HepG2 (cell line): ENCODE data around the gene DAZL. TPM values are rescaled to one million over a fixed set of nuclear protein-coding genes. Genes with fewer than 3 reads are reported as not detected.

Experiments
- ATAC-seq: fragments of 200-7000 bp; cut with Tn5 transposase; 3 replicates; pipeline ENCODE4 v1.9.1; 2020; ENCODE audit warnings: mild to moderate bottlenecking, moderate library complexity
- BruUV-seq: library from RNA; stranded (reverse); fragments of 400-500 nt; replicated peaks from 2 replicates; lab custom pipeline; 2021; lab: Mats Ljungman, UMichigan
- CTCF ChIA-PET: fragments of 300-600 bp; formaldehyde crosslinking; extraction: SDS; loops from one replicate; lab custom pipeline; 2021; ENCODE audit warnings: low total read pairs, inconsistent platforms, low intra/inter-chr PET ratio; lab: Yijun Ruan, JAX
- POLR2A ChIA-PET: fragments of 350-600 bp; sonication (Branson Sonifier 250); formaldehyde crosslinking; loops from one replicate; lab custom pipeline; 2020; ENCODE audit warnings: antibody characterized with exemption, inconsistent platforms; lab: Yijun Ruan, JAX
- DNase-seq: peaks from one replicate; pipeline ENCODE4 v3.0.0-alpha.2; 2015; ENCODE audit warnings: low spot score
- FAIRE-seq: peaks from 3 replicates; lab custom pipeline; 2011; peaks lifted over from hg19 to GRCh38; lab: Jason Lieb, UNC
- H2AFZ ChIP-seq: one replicate; pipeline ENCODE4 v1.6.1; 2011; ENCODE audit warnings: low read length, inconsistent platforms
- H3K27ac ChIP-seq: fragments of 300-600 bp; 3 replicates; pipeline ENCODE4 v1.8.0; 2011; ENCODE audit warnings: mixed run types, mild to moderate bottlenecking, mixed read lengths, low read length, inconsistent platforms; ENCODE audit not compliant: insufficient read depth; ENCODE audit errors: extremely low read length
- H3K27me3 ChIP-seq, 2 experiments: fragments of 200-600 bp in 1 of 2; 2 replicates in 1 of 2; 3 replicates in 1 of 2; pipeline versions ENCODE4 v1.6.0 to v1.8.0; 2011; ENCODE audit warnings: low read length in 2 of 2, mild to moderate bottlenecking in 2 of 2, moderate library complexity in 2 of 2, inconsistent platforms in 1 of 2; ENCODE audit not compliant: insufficient read depth in 2 of 2, control insufficient read depth in 1 of 2
- H3K36me3 ChIP-seq, 2 experiments: fragments of 200-600 bp in 1 of 2; replicated peaks in 1 of 2; 2 replicates in 1 of 2; 3 replicates in 1 of 2; pipeline versions ENCODE4 v1.5.1 to v1.8.0; 2011; ENCODE audit warnings: low read length in 2 of 2, inconsistent platforms in 1 of 2; ENCODE audit not compliant: insufficient read depth in 2 of 2, control insufficient read depth in 1 of 2
- H3K4me1 ChIP-seq: 2 replicates; pipeline ENCODE4 v1.5.1; 2012; ENCODE audit warnings: low read length, inconsistent platforms; ENCODE audit not compliant: insufficient read depth
- H3K4me2 ChIP-seq: 2 replicates; pipeline ENCODE4 v1.6.0; 2011; ENCODE audit warnings: low read depth, low read length, inconsistent platforms
- H3K4me3 ChIP-seq, 3 experiments: fragments of 200-600 bp in 1 of 3; sonication (generic), shearing (Covaris generic) in 1 of 3; replicated peaks in 1 of 3; 2 replicates each; pipeline ENCODE4 v1.5.1; 2011 to 2016; ENCODE audit warnings: low read length in 3 of 3, inconsistent platforms in 2 of 3, low read depth in 2 of 3, mild to moderate bottlenecking in 2 of 3, control low read depth in 1 of 3, mixed read lengths in 1 of 3; ENCODE audit not compliant: insufficient read depth in 1 of 3
- H3K79me2 ChIP-seq: one replicate; pipeline ENCODE4 v1.6.1; 2011; ENCODE audit warnings: low read length, inconsistent platforms; ENCODE audit not compliant: insufficient read depth
- H3K9ac ChIP-seq: 2 replicates; pipeline ENCODE4 v1.6.0; 2011; ENCODE audit warnings: mild to moderate bottlenecking, low read depth, low read length, inconsistent platforms; ENCODE audit not compliant: insufficient read depth
- H3K9me3 ChIP-seq: 2 replicates; pipeline ENCODE4 v1.5.1; 2012; ENCODE audit warnings: mild to moderate bottlenecking, low read length
- H4K20me1 ChIP-seq: 2 replicates; pipeline ENCODE4 v1.6.0; 2011; ENCODE audit warnings: inconsistent platforms, mild to moderate bottlenecking, low read length, moderate library complexity; ENCODE audit not compliant: insufficient read depth
- AHR ChIP-seq: IDR thresholded peaks from 2 replicates; pipeline ENCODE4 v1.6.1; 2018; ENCODE audit warnings: missing genetic modification reagents, missing compliant biosample characterization
- ARID2 ChIP-seq: sonication (generic); formaldehyde crosslinking; IDR thresholded peaks from 2 replicates; pipeline ENCODE4 v1.8.1; 2022; ENCODE audit warnings: mild to moderate bottlenecking, missing genetic modification reagents, borderline replicate concordance
- CCAR2 ChIP-seq: fragments of 200-400 bp; formaldehyde crosslinking; optimal IDR thresholded peaks from 2 replicates; pipeline ENCODE3; 2018; ENCODE audit warnings: low read depth, mild to moderate bottlenecking, low read length, moderate library complexity
- CENPBD1 ChIP-seq: sonication (generic); formaldehyde crosslinking; IDR thresholded peaks from 2 replicates; pipeline ENCODE4 v1.8.0; 2022; ENCODE audit warnings: missing genetic modification reagents, low read depth, mild to moderate bottlenecking, borderline replicate concordance
- DBP ChIP-seq: sonication (generic); formaldehyde crosslinking; IDR thresholded peaks from 2 replicates; pipeline ENCODE4 v1.4.0; 2020; ENCODE audit warnings: missing genetic modification reagents; ENCODE audit errors: not compliant biosample characterization
- ISX ChIP-seq: sonication (generic); formaldehyde crosslinking; conservative IDR thresholded peaks from 2 replicates; pipeline ENCODE4 v1.5.0; 2020; ENCODE audit warnings: missing genetic modification reagents
- KDM1A ChIP-seq: IDR thresholded peaks from 2 replicates; pipeline ENCODE4 v1.6.1; 2016; ENCODE audit warnings: missing compliant biosample characterization
- MLX ChIP-seq: IDR thresholded peaks from 2 replicates; pipeline ENCODE4 v1.6.1; 2016
- MXD3 ChIP-seq: IDR thresholded peaks from 2 replicates; pipeline ENCODE4 v1.6.1; 2016; ENCODE audit warnings: mild to moderate bottlenecking, missing biosample characterization, missing genetic modification reagents
- SKI ChIP-seq: fragments of 450-650 bp; IDR thresholded peaks from one replicate; pipeline ENCODE4 v1.6.1; 2018; ENCODE audit warnings: mild to moderate bottlenecking; ENCODE audit not compliant: partially characterized antibody
- SMYD3 ChIP-seq: sonication (generic); formaldehyde crosslinking; IDR thresholded peaks from 2 replicates; pipeline ENCODE4 v1.8.1; 2023; ENCODE audit warnings: mild to moderate bottlenecking, missing genetic modification reagents
- SP140L ChIP-seq: sonication (generic); formaldehyde crosslinking; IDR thresholded peaks from 2 replicates; pipeline ENCODE4 v1.4.0; 2020; ENCODE audit warnings: missing genetic modification reagents, borderline replicate concordance
- TERF1 ChIP-seq: sonication (generic); formaldehyde crosslinking; IDR thresholded peaks from 2 replicates; pipeline ENCODE4 v1.8.0; 2022; ENCODE audit warnings: mild to moderate bottlenecking, missing genetic modification reagents, moderate library complexity
- ZBTB7B ChIP-seq: sonication (generic); formaldehyde crosslinking; IDR thresholded peaks from 2 replicates; pipeline ENCODE4 v1.4.0; 2020; ENCODE audit warnings: missing genetic modification reagents
- ZNF747 ChIP-seq: sonication (generic); formaldehyde crosslinking; IDR thresholded peaks from 2 replicates; pipeline ENCODE4 v1.8.1; 2023; ENCODE audit warnings: missing genetic modification reagents, mild to moderate bottlenecking, borderline replicate concordance
- WGBS: methylation state at CpG from one replicate; pipeline ENCODE4 v1.1.6; 2017; ENCODE audit warnings: low lambda C conversion rate; 5-methylcytosine and 5-hydroxymethylcytosine counted together
- in situ Hi-C: cut with HindIII; loops from 2 replicates; pipeline ENCODE4 v1.10.0; 2017; ENCODE audit warnings: low pct_unique_long_range_greater_than_20kb; ENCODE audit not compliant: extremely low pct_ligation_motif_present
- intact Hi-C: fragments of 100-400 bp; cut with micrococcal nuclease; formaldehyde crosslinking; loops from one replicate; pipeline ENCODE4 v1.10.0; 2022; ENCODE audit not compliant: unreplicated experiment
- polyA plus RNA-seq, 8 experiments: library from polyadenylated mRNA; depleted of rRNA in 3 of 8; stranded (reverse) in 7 of 8; unstranded in 1 of 8; fragments of >200 nt; fragmentation: Illumina TruSeq in 4 of 8; extraction: Trizol in 4 of 8; gene quantifications; 2 replicates each; pipeline versions ENCODE4 v1.2.1 to v1.2.3, GENCODE V29; 2011 to 2016; ENCODE audit warnings: low read depth in 4 of 8, missing spikeins in 1 of 8, mixed read lengths in 1 of 8; ENCODE audit not compliant: insufficient read depth in 1 of 8
- total RNA-seq, 5 experiments: library from RNA; depleted of rRNA; stranded (reverse); fragments of >200 nt; fragmentation: Illumina TruSeq; extraction: Trizol; gene quantifications; 2 replicates each; pipeline ENCODE4 v1.2.3, GENCODE V29; 2016; ENCODE audit warnings: low read depth in 1 of 5

DAZL gene
- total and polyA plus RNA-seq, 2 of the 13 experiments (the other 11 are each of a cell fraction or from before 2014, with no cell fraction given): not detected

- intact Hi-C loops (no loop called here), in situ Hi-C loops (loop anchor here (25.0 kb wide), 1 partner anchor 511 kb away; no protein-coding TSS in a partner anchor)
- no peak overlapping the region for H3K4me2 ChIP-seq
- H2AFZ ChIP-seq: no peak overlapping the region
- peaks cover 0 to 33% of the 10 kb centered on the region in 2 experiments; a peak in 3 of 5 replicates for H3K27me3 ChIP-seq
- no peaks in the 10 kb centered on the region for H3K36me3 ChIP-seq
- no peaks in the 10 kb centered on the region for H3K79me2 ChIP-seq
- no peak for DNase-seq
- ChIA-PET CTCF (no interaction called here), POLR2A (no interaction called here)
- no peak for ATAC-seq
- FAIRE-seq: no peak
- no TSS peak for BruUV-seq
- H4K20me1 ChIP-seq: no peaks in the 10 kb centered on the region
- H3K9me3 ChIP-seq: no peaks in the 10 kb centered on the region
- WGBS: 27% methylated on average over 4 of the region's 4 CpGs
- no peak overlapping the region for H3K27ac ChIP-seq
- H3K4me1 ChIP-seq: no peaks in the 10 kb centered on the region
- H3K4me3 ChIP-seq: no peak overlapping the region
- TF ChIP-seq SMYD3 (CRISPR knock-in tag) (no peak), ZNF747 (no peak), ARID2 (no peak), CCAR2 (no peak), SKI (no peak), MLX (no peak)
- no peak overlapping the region for H3K9ac ChIP-seq
These were observed 56.5 kb downstream of the DAZL start for GRCh38 chr3:16548721-16549120.

- Histone ChIP-seq H3K4me3 (no peak overlapping the region), H2AFZ (no peak overlapping the region), H3K9ac (no peak overlapping the region), H3K27ac (no peak overlapping the region), H3K9me3 (no peaks in the 10 kb centered on the region), H3K79me2 (no peaks in the 10 kb centered on the region), H4K20me1 (no peaks in the 10 kb centered on the region), H3K4me2 (no peak overlapping the region), H3K4me1 (no peaks in the 10 kb centered on the region), H3K27me3 (peaks cover 0 to 40% of the 10 kb centered on the region in 2 experiments; a peak in 3 of 5 replicates), H3K36me3 (no peaks in the 10 kb centered on the region)
- BruUV-seq: no TSS peak
- ATAC-seq (no peak), DNase-seq (no peak), FAIRE-seq (no peak)
- WGBS: 21% methylated on average over 4 of the region's 4 CpGs
- in situ Hi-C loops: loop anchor here (25.0 kb wide), 1 partner anchor 510 kb away; no protein-coding TSS in a partner anchor
- intact Hi-C loops: no loop called here
- ChIA-PET POLR2A (no interaction called here), CTCF (interaction anchor here (1.8 kb wide), 1 partner anchor 257 kb away, joined by 4 read pairs; no protein-coding TSS in a partner anchor)
- TF ChIP-seq KDM1A (CRISPR knock-in tag) (no peak), DBP (CRISPR knock-in tag) (no peak), CENPBD1 (no peak), ZBTB7B (CRISPR knock-in tag) (no peak), TERF1 (CRISPR knock-in tag) (no peak), MXD3 (CRISPR knock-in tag) (no peak), AHR (CRISPR knock-in tag) (no peak), SP140L (no peak), ISX (CRISPR knock-in tag) (no peak)
These were observed 57.5 kb downstream of the DAZL start for GRCh38 chr3:16547561-16548357.
